Thoracic aorta endothelial cell (primary cell): Measurements from ENCODE around the gene H2BW1. TPM values are rescaled to one million over a fixed set of nuclear protein-coding genes. Genes with fewer than 3 reads are reported as not detected.

Experiments used
- total RNA-seq: library from RNA; depleted of rRNA; stranded (reverse); fragments of >200 nt; gene quantifications from 2 replicates; pipeline ENCODE4 v1.2.3, GENCODE V29; 2012

Gene H2BW1, protein sequence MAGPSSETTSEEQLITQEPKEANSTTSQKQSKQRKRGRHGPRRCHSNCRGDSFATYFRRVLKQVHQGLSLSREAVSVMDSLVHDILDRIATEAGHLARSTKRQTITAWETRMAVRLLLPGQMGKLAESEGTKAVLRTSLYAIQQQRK
- total RNA-seq: not detected in 2 replicates

DNA sequence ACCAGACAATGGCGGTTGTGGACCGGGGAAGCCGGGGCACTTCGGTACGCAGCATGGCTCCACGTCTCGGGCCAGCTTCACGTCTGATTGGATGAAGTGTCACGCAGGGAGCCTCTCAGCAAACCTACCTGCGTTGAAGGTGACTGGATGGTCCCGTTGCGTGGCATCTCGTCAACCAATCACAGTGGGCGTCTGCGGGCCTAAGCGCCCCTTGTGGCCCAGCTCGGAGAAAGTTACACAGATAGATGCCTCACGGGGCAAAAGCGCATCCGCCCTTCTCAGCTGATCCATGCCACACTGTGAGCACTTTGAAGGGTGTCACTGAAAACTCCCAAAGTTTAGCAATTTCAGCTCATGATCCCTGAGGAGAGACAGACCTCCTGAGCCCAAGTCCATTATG lies at the start of gene H2BW1:
H2BW1 (minus strand) TSS at position 103 of the 400 bp plus-strand sequence. CDS start 132 bp downstream, outside the sequence.

DNA sequence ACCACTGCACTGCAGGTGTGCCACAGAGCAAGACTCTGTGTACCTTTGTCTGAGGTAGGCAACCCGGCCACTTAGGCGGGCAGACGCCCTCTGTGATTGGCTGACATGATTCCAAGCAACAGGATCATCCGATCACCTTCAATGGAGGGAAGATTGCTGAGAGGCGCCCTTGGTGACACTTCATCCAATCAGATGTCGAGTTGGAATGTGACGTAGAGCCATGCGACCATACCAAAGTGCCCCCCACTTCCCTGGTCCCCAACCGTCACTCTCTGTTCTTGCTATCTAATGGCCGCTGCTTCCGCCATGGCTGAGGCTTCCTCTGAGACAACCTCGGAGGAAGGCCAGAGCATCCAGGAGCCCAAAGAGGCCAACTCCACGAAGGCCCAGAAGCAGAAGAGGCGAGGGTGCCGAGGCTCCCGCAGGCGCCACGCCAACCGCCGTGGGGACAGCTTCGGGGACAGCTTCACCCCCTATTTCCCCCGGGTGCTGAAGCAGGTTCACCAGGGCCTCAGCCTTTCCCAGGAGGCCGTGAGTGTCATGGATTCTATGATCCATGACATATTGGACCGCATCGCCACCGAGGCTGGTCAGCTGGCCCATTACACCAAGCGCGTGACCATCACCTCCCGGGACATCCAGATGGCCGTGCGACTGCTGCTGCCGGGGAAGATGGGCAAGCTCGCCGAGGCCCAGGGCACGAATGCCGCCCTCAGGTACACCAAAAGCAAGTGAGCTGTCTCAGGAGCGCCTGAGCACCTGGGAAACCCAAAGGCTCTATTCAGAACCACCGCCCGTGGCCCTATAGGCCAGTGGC lies 26.4 kb upstream of the H2BW1 start, which contains the start of gene H2BW2:
H2BW2 (plus strand) TSS at position 268 of the 817 bp plus-strand sequence; CDS start at position 307, 39 bp downstream.

GRCh38 chrX:103962411-103963278 lies 50.9 kb downstream of the H2BW1 start, which contains the start of gene TMSB15B:
TMSB15B (plus strand) TSS chrX:103962627.

Other genes starting within 250 kb of the H2BW1 start
- not detected in 2 replicates for gene PLP1, start 236.9 kb downstream of the H2BW1 start, total RNA-seq
- 0.40 and 0.50 TPM in 2 replicates for gene RAB9B, start 181.5 kb downstream of the H2BW1 start, total RNA-seq
- gene TMSB15B, start 51.1 kb downstream of the H2BW1 start, total RNA-seq: 7.4 and 10.1 TPM in 2 replicates
- not detected in 2 replicates for gene H2BW2, start 26.2 kb upstream of the H2BW1 start, total RNA-seq
- gene TMSB15C, start 62.5 kb upstream of the H2BW1 start, total RNA-seq: 6.4 and 7.3 TPM in 2 replicates
- gene ZCCHC18, start 98.8 kb upstream of the H2BW1 start, total RNA-seq: 1.7 and 2.3 TPM in 2 replicates
- gene SLC25A53, start 143.3 kb upstream of the H2BW1 start, total RNA-seq: 7.7 and 9.0 TPM in 2 replicates
- gene FAM199X, start 152.7 kb upstream of the H2BW1 start, total RNA-seq: 44.7 and 44.8 TPM in 2 replicates
- not detected in 2 replicates for gene ESX1, start 241.2 kb upstream of the H2BW1 start, total RNA-seq